ENCODE results near the gene SCNN1A.

The SCNN1A gene

GRCh38 chr12:6335451-6336078, 39.8 kb downstream of the SCNN1A start:
- Histone ChIP-seq H3K4me2 (ENCODE audit: low read length) (peak overlapping the region; percentile 36), H3K36me3 (ENCODE audit: insufficient read depth, low read length) (no peaks in the 10 kb centered on the region), H4K20me1 (ENCODE audit: insufficient read depth, low read length) (no peaks in the 10 kb centered on the region), H3K9ac (ENCODE audit: low read length) (peak overlapping the region; percentile 40; the same call in 1 of the 2 replicates), H3K9me2 (ENCODE audit: low read depth, low read length) (no peaks in the 10 kb centered on the region), H3F3A (ENCODE audit: insufficient read depth, low read length) (no peaks in the 10 kb centered on the region), H3K79me2 (ENCODE audit: insufficient read depth, low read length) (no peaks in the 10 kb centered on the region), H3K9me3 (ENCODE audit: low read length) (no peaks in the 10 kb centered on the region), H3K27ac (ENCODE audit: low read depth, low read length, poor library complexity, severe bottlenecking) (no peak overlapping the region), H3K4me3 (ENCODE audit: low read depth, low read length, poor library complexity, severe bottlenecking) (no peak overlapping the region), H2AFZ (ENCODE audit: low read length) (0 out of 2 replicates have a peak overlapping the region, but pooled peaks have one; percentile 32), H3K4me1 (ENCODE audit: insufficient read depth, low read length, severe bottlenecking) (peaks cover 38% of the 10 kb centered on the region), H3K27me3 (ENCODE audit: insufficient read depth, low read length) (0 out of 2 replicates have a peak, but pooled peaks cover under 1% of the 10 kb centered on the region)
- TF ChIP-seq EZH2 (IDR thresholded peaks at IDR 0.05; ENCODE audit: borderline replicate concordance, low read length): no peak
- TF ChIP-seq CTCF (IDR thresholded peaks at IDR 0.05; ENCODE audit: low read length): peak; percentile 73

- H3K9ac ChIP-seq (ENCODE audit: low read length): no peak overlapping the region; the same call in 1 of the 2 replicates
- H4K20me1 ChIP-seq (ENCODE audit: insufficient read depth, low read length): no peaks in the 10 kb centered on the region
- H3K4me3 ChIP-seq (ENCODE audit: low read depth, low read length, poor library complexity, severe bottlenecking): no peak overlapping the region
- H3K79me2 ChIP-seq (ENCODE audit: insufficient read depth, low read length): no peaks in the 10 kb centered on the region
- no peak for TF ChIP-seq CTCF (IDR thresholded peaks at IDR 0.05; ENCODE audit: low read length)
- TF ChIP-seq EZH2 (IDR thresholded peaks at IDR 0.05; ENCODE audit: borderline replicate concordance, low read length): no peak
- peak overlapping the region; percentile 36; the same call in 1 of the 2 replicates for H3K4me2 ChIP-seq (ENCODE audit: low read length)
- H2AFZ ChIP-seq (ENCODE audit: low read length): no peak overlapping the region
- H3K36me3 ChIP-seq (ENCODE audit: insufficient read depth, low read length): no peaks in the 10 kb centered on the region
- H3K9me2 ChIP-seq (ENCODE audit: low read depth, low read length): no peaks in the 10 kb centered on the region
- peaks cover 38% of the 10 kb centered on the region for H3K4me1 ChIP-seq (ENCODE audit: insufficient read depth, low read length, severe bottlenecking)
- H3F3A ChIP-seq (ENCODE audit: insufficient read depth, low read length): no peaks in the 10 kb centered on the region
- no peaks in the 10 kb centered on the region for H3K9me3 ChIP-seq (ENCODE audit: low read length)
- H3K27ac ChIP-seq (ENCODE audit: low read depth, low read length, poor library complexity, severe bottlenecking): no peak overlapping the region
- H3K27me3 ChIP-seq (ENCODE audit: insufficient read depth, low read length): 0 out of 2 replicates have a peak, but pooled peaks cover 3% of the 10 kb centered on the region
These were observed 40.4 kb downstream of the SCNN1A start for GRCh38 chr12:6334940-6335450.

GRCh38 chr12:6334359-6334758, 41.0 kb downstream of the SCNN1A start:
- Histone ChIP-seq H3K4me2 (ENCODE audit: low read length) (no peak overlapping the region), H3K36me3 (ENCODE audit: insufficient read depth, low read length) (no peaks in the 10 kb centered on the region), H3K27ac (ENCODE audit: low read depth, low read length, poor library complexity, severe bottlenecking) (no peak overlapping the region)

More at GRCh38 chr12:6334359-6334758, 41.0 kb downstream of the SCNN1A start:
- Histone ChIP-seq H3K9ac (ENCODE audit: low read length) (no peak overlapping the region), H3K9me3 (ENCODE audit: low read length) (no peaks in the 10 kb centered on the region), H4K20me1 (ENCODE audit: insufficient read depth, low read length) (no peaks in the 10 kb centered on the region), H3K4me3 (ENCODE audit: low read depth, low read length, poor library complexity, severe bottlenecking) (no peak overlapping the region), H3K79me2 (ENCODE audit: insufficient read depth, low read length) (no peaks in the 10 kb centered on the region), H3F3A (ENCODE audit: insufficient read depth, low read length) (no peaks in the 10 kb centered on the region), H2AFZ (ENCODE audit: low read length) (no peak overlapping the region), H3K27me3 (ENCODE audit: insufficient read depth, low read length) (0 out of 2 replicates have a peak, but pooled peaks cover 3% of the 10 kb centered on the region), H3K9me2 (ENCODE audit: low read depth, low read length) (no peaks in the 10 kb centered on the region), H3K4me1 (ENCODE audit: insufficient read depth, low read length, severe bottlenecking) (peaks cover 38% of the 10 kb centered on the region)
- no peak for TF ChIP-seq CTCF (IDR thresholded peaks at IDR 0.05; ENCODE audit: low read length)
- TF ChIP-seq EZH2 (IDR thresholded peaks at IDR 0.05; ENCODE audit: borderline replicate concordance, low read length): no peak

Measured in OCI-LY1 (cell line).